ENCODE results near the gene OR10J4. TPM values are rescaled to one million over a fixed set of nuclear protein-coding genes. Genes with fewer than 3 reads are reported as not detected.
"Not testable (repeated sequence)": the region's sequence is repeated elsewhere in the genome, so short reads cannot be mapped to it uniquely, and the experiment has no call there.

The OR10J4 gene
- not detected for total RNA-seq

DNA sequence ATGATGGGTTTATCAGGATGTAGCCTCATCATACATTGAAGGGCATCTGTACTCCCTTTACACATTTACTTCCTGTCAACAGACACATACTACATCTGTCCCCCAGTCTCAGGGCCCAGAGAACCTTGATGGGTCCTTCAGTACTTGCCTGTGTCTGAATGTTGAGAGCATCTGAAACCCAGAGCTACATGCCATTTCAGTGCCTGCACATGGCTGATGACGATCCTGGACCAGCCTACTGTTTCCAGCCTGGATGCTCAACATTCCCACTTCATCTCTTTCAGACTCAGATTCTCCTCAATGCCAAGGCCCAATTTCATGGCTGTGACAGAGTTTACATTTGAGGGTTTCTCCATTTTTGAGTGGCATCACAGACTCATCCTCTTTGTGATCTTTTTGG is at the start of gene OR10J4:
OR10J4 (plus strand) TSS at position 301 of the 400 bp plus-strand sequence.
- no peak for DNase-seq (ENCODE audit: low read depth in 2 of 3, low spot score in 2 of 3)

DNA sequence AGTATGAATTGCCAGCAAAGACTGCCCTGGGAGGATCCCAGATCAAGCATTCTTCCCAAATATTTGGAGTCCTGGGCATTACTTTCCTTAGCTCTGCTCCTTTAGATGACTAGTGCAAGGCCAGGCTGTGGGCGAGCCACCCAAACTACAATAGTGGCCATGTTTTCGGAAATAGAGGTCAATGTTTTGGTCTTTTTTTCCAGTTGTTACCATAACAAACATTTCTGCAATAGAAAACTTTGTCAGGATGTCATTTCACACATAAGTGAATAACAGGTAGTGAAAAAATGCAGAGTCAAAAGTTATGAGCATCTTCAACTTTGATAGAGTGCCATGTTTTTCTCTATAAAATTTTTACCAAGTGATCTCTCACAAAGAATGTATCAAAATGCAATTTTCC is 25.2 kb upstream of the OR10J4 start:
- DNase-seq (ENCODE audit: low read depth in 2 of 3, low spot score in 2 of 3), result no peak

DNA sequence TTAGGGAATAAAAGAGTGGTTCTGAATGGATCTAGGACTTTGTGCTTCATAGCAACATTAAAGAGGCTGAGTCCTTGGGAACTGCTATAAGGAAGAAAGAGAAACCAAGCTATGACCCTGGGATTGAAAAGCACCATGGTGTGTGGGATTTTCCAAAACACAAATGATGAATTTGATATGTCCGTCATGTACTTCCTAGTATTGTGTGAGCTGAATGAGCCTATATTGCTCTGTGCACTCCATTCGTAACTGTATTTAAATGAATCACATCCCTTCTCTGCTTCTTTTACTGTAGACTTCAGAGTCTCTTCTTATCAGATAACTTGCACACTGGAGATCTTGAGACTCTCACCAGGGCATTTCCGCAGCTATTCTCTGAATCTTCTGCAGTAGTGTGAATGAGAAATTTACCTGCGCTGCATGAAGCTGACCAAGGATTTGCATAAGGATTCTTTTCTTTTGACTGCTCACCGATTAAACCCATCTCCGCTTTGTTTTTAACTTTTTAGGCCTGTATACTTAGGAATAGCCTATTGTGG is 23.1 kb upstream of the OR10J4 start:
- no peak for DNase-seq (ENCODE audit: low read depth in 2 of 3, low spot score in 2 of 3)

- DNase-seq (ENCODE audit: low read depth in 2 of 3, low spot score in 2 of 3), result no peak
Observed at GRCh38 chr1:159421821-159422220, 10.2 kb upstream of the OR10J4 start.

DNA sequence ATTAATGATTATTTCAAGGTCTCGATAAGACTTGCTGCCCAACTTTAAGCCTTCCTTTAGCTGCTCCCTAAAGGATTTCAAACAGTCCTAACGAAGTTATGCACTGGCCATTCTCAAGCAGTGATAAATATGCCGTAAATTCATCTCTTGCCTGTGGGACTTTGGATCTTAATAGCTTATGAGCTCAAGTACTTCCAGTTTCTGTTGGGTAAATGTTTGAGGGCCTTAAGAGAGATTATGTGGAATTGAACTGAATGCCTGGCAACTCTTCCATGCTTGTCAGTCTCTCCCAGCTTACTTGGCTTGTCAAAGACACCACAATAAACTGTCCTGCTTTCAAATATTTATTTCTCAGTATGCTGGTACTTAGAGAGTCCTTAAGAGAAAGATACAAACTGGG is 3.5 kb upstream of the OR10J4 start:
- no peak for DNase-seq (ENCODE audit: low read depth in 2 of 3, low spot score in 2 of 3)

DNA sequence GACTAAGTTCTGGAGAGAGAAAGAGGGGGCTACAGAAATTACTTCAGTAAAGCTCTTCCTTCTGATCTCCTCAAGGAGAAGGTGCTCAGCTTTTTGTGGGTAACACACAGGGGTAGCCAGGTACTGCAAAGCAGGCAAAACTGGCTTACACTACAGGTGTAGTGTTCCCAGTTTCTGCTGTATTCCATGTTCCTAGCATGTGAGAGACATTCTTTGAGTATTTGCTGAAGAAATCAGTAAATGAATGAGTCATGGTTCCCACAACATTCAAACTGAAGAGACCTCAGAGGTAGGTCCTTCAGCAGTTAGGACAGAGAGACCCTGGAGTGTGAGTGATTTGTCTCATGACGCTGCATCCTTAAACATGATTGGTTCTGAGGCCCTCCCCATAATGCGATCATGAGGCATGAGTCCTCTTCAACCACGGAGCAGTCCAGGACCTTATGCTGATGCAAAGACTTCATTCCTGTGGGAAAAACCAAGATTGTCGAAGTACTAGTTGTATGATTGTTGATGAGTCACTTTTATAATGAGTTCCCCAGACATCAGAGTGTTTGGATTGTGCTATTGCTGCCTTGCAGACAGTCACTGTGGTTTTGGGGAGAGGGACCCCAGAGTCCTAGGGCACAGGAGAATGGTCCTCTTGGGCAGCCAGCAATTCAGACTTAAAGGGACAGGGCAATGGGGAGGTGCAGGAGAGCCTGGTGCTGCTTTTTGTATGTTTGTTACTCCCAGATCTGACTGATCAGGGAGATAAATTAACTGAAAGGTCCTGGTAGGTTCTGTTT is 2.7 kb upstream of the OR10J4 start:
- no peak for DNase-seq (ENCODE audit: low read depth in 2 of 3, low spot score in 2 of 3)

DNA sequence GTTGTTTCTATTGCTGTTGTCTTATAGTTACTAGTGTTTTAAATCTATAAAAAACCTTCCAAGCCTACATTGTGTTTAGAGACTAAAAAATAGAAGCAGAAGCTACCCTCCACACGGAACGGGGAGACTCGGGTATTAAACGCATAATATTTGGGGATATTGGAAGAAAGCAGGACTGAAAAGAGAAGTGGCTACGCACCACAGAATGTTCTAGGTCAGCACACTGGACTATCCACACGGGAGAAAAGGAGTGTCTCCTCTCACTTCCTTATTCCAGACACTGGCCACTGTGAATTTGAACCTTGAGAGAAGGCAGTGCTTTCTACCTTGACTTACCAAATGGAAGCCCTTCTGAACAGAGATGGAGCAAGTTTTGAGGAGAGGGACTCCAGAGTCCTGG is 1.0 kb upstream of the OR10J4 start:
- no peak for DNase-seq (ENCODE audit: low read depth in 2 of 3, low spot score in 2 of 3)

DNA sequence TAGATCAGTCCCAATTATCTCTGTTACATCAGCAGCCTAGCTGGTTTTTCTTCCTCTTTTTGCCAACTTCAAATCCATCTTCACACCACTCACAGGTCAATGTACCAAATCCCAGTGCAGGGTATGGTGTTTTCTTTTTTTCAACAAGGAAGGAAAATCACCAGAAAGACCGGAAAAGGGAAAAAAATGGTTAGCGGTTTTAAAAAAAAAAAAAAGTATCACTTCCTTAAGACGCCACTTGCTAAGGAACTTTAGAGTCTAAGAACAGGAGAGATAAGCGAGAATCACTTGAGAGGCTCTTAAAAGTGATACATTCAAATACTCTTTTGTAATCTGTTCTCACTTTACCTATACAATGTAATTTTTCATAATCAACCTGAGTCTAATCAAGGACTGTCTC is 4.5 kb downstream of the OR10J4 start:
- DNase-seq (ENCODE audit: low read depth in 2 of 3, low spot score in 2 of 3), result no peak

DNA sequence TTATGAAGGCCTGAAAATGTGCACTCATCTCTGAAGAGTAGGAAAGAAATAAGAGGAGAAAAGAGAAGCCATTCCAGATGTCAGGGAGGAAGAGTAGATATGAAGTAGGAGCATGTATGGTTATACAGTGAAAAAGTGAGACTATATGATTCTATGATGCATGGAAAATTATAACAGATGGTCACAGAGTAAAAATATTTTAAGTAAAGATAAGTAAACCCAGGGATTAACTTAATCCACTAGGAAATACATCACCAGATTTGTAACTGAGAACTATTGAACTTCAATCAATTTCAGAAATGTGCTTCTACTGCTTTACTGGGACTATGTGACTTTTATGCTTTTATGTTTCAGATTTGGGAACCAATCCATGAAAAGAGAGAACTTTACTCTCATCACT is 7.4 kb downstream of the OR10J4 start, which contains the start of gene OR10J1:
OR10J1 (plus strand) TSS at position 301 of the 400 bp plus-strand sequence; CDS start at position 371, 70 bp downstream.
- no peak for DNase-seq (ENCODE audit: low read depth in 2 of 3, low spot score in 2 of 3)

GRCh38 chr1:159441360-159441759 is 9.4 kb downstream of the OR10J4 start:
- DNase-seq (ENCODE audit: low read depth in 2 of 3, low spot score in 2 of 3), result no peak

DNA sequence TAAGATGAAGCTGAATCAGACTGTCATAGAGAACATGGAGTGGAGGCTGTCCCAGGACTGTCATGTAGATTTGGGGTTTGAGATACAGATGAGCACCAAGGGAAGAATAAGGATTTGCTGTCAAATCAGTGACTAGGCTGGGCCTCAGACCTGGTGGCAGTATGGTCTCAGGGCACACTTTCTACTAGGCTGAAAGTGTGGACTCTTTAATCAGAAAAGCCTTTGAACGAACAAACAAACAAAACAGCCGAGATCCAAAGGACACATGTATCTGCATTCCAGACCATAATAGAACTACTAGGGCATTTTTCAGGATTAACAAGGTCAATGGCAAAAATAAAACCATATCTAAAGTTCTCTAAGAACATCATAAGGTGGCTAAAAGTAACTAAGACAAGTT is 10.4 kb downstream of the OR10J4 start:
- DNase-seq (ENCODE audit: low read depth in 2 of 3, low spot score in 2 of 3), result no peak

- no peak for DNase-seq (ENCODE audit: low read depth in 2 of 3, low spot score in 2 of 3)
Observed at GRCh38 chr1:159443066-159443750, 11.2 kb downstream of the OR10J4 start.

- no peak for DNase-seq (ENCODE audit: low read depth in 2 of 3, low spot score in 2 of 3)
Observed at GRCh38 chr1:159444511-159444910, 12.5 kb downstream of the OR10J4 start.

DNA sequence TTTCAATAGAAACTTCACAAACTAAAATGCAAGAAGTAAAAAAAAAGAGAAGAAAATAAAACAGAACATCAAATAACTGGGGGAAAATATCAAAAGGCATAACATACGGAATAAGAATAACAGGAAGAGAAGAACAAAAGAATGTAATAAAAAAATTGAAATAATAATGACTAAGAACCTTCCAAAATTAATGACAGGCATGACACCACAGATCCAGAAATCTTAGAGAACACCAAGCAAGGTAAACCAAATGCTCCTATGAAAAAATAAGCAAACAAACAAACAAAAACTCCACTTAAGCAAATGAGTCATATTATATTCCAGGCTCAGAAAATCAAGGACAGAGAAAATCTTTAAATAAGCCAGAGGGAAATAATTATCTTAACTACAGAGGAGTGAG is 16.2 kb downstream of the OR10J4 start:
- no peak for DNase-seq (ENCODE audit: low read depth in 2 of 3, low spot score in 2 of 3)

DNA sequence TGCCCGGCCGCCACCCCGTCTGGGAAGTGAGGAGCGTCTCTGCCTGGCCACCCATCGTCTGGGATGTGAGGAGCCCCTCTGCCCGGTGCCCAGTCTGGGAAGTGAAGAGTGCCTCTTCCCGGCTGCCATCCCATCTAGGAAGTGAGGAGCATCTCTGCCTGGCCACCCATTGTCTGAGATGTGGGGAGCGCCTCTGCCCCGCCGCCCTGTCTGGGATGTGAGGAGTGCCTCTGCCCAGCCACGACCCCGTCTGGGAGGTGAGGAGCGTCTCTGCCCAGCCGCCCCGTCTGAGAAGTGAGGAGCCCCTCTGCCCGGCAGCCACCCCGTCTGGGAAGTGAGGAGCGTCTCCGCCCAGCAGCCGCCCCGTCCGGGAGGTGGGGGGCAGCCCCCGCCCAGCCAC is 17.6 kb downstream of the OR10J4 start:
- not testable (repeated sequence) for DNase-seq (ENCODE audit: low read depth in 2 of 3, low spot score in 2 of 3)

- no peak for DNase-seq (ENCODE audit: low read depth in 2 of 3, low spot score in 2 of 3)
Observed at GRCh38 chr1:159459551-159459950, 27.5 kb downstream of the OR10J4 start.

DNA sequence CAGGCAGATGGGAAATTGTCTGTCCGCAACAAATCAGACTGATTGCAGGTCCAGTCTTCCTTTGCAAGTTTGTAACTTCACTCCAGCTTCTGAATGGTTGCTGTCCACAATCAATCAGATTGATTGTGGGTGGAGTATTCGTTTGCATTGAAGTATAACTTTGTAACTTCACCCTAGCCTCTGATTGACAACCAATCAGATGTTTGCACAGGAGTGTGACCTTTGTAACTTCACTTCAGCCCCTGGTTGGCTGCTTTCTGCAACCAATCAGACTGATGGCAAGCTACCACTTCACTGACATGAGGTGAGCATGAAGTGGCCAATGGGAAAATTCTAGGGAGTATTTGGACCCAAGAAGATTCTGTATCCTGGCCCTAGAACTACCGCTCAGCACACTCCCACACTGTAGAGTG is 33.2 kb downstream of the OR10J4 start:
- no peak for DNase-seq (ENCODE audit: low read depth in 2 of 3, low spot score in 2 of 3)

DNA sequence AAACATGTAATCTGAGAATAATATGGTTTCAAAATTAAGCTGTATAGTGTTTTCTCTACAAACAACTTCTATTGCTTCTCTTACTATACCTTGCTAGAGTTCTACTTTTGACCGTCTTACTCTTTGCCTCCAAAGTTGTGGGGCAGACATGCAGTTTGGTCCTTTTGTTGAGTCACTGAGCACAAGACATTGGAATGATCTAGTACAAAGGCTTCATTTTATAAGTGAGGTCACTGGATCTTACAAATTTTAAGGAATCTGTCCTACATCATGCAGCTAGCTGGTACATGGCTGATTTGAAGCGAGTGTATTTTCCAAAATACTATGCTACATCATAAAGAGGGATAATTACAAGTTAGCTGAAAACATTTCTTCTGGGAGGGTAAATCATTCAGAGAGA is 36.3 kb downstream of the OR10J4 start:
- no peak for DNase-seq (ENCODE audit: low read depth in 2 of 3, low spot score in 2 of 3)

GRCh38 chr1:159469921-159470533 is 38.0 kb downstream of the OR10J4 start:
- DNase-seq (ENCODE audit: low read depth in 2 of 3, low spot score in 2 of 3), result no peak

- DNase-seq (ENCODE audit: low read depth in 2 of 3, low spot score in 2 of 3), result no peak
Observed at GRCh38 chr1:159473335-159473734, 41.3 kb downstream of the OR10J4 start.

- DNase-seq (ENCODE audit: low read depth in 2 of 3, low spot score in 2 of 3), result no peak
Observed at GRCh38 chr1:159474926-159475325, 42.9 kb downstream of the OR10J4 start.
